ENCODE results near the gene NES.

DNA sequence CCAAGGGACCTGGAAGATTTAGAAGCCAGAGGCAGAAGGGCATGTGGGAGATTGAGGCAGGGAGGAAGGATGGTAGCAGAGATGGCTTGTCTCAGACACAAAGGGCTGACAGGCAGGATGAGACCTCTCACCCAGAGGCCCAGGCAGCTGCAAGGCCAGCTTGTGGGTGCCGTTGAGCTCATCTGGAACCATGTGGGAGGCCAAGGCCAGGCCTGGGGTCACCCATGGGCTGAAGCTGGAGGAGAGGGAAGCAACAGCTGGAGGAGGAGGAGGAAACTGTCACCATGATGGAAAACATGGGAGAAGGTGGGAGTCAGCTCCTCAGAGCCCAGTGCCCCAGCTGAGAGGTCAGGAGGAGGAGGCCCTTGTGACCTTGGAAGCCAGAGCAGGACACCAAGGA lies 21.8 kb upstream of the NES start:
- TF ChIP-seq, protein P1, sequence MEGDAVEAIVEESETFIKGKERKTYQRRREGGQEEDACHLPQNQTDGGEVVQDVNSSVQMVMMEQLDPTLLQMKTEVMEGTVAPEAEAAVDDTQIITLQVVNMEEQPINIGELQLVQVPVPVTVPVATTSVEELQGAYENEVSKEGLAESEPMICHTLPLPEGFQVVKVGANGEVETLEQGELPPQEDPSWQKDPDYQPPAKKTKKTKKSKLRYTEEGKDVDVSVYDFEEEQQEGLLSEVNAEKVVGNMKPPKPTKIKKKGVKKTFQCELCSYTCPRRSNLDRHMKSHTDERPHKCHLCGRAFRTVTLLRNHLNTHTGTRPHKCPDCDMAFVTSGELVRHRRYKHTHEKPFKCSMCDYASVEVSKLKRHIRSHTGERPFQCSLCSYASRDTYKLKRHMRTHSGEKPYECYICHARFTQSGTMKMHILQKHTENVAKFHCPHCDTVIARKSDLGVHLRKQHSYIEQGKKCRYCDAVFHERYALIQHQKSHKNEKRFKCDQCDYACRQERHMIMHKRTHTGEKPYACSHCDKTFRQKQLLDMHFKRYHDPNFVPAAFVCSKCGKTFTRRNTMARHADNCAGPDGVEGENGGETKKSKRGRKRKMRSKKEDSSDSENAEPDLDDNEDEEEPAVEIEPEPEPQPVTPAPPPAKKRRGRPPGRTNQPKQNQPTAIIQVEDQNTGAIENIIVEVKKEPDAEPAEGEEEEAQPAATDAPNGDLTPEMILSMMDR (IDR thresholded peaks at IDR 0.05 in 8 of 11, conservative IDR thresholded peaks at IDR 0.05 in 3 of 11): no peak
- TF ChIP-seq POLR2AphosphoS5 (IDR thresholded peaks at IDR 0.05) (peak; percentile 41 to 81 (median 76)), POLR2A (IDR thresholded peaks at IDR 0.05) (no peak)

Measured in spleen (tissue), 7 donors.